Measurements from ENCODE around the gene MAP1S. TPM values are rescaled to one million over a fixed set of nuclear protein-coding genes. Genes with fewer than 3 reads are reported as not detected.
"Not testable (repeated sequence)": the region's sequence is repeated elsewhere in the genome, so short reads cannot be mapped to it uniquely, and the experiment has no call there.

Gene MAP1S
- polyA plus RNA-seq, 1 donor: 21.2 TPM

- peaks cover 2% of the 10 kb centered on the region for H3K9me3 ChIP-seq (ENCODE audit: control insufficient read depth, low read depth, low read length)
- peaks cover 5% of the 10 kb centered on the region for H3K4me1 ChIP-seq (ENCODE audit: control insufficient read depth, insufficient read depth, low read length)
- H3K36me3 ChIP-seq (ENCODE audit: control insufficient read depth, insufficient read depth, low read length): no peaks in the 10 kb centered on the region
- no peaks in the 10 kb centered on the region for H3K27me3 ChIP-seq (ENCODE audit: control insufficient read depth, insufficient read depth, low read length)
- WGBS (ENCODE audit: insufficient coverage, low lambda C conversion rate): 7% methylated on average over 3 of the region's 25 CpGs
- H3K27ac ChIP-seq (ENCODE audit: low read length): no peak overlapping the region
- peak overlapping the region; percentile 7 for H3K4me3 ChIP-seq (ENCODE audit: low read length)
- peak in 1 of 2 donors; percentile 50 for DNase-seq
Measured at GRCh38 chr19:17778968-17779929, 60.0 kb downstream of the MAP1S start.

DNA sequence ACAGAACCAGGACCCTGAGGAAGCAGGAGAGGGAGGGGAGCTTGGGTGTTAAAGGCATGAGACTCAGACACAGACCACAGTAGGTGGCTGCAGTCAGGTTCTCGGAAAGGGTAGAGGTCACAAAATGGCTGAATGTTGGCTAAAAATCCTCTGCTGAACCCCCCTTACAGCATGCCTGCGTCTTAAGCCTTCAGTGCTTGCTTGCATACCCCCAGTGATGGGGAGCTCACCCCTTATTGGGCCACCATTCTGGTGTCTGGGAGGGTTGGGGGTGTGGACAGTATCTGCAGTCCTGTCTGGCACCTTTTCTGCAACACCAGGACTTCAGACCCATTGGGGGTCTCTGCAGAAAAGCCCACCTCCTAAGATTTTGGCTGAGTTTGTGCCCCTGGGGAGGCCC, 61.5 kb downstream of the MAP1S start:
- H3K27ac ChIP-seq (ENCODE audit: low read length): no peak overlapping the region
- no peak for DNase-seq
- H3K4me3 ChIP-seq (ENCODE audit: low read length): no peak overlapping the region
- peaks cover 2% of the 10 kb centered on the region for H3K9me3 ChIP-seq (ENCODE audit: control insufficient read depth, low read depth, low read length)
- WGBS (ENCODE audit: insufficient coverage, low lambda C conversion rate): no CpG with 5 or more reads among the region's 2 CpGs
- no peaks in the 10 kb centered on the region for H3K27me3 ChIP-seq (ENCODE audit: control insufficient read depth, insufficient read depth, low read length)
- peaks cover 5% of the 10 kb centered on the region for H3K4me1 ChIP-seq (ENCODE audit: control insufficient read depth, insufficient read depth, low read length)
- H3K36me3 ChIP-seq (ENCODE audit: control insufficient read depth, insufficient read depth, low read length): no peaks in the 10 kb centered on the region

- not testable (repeated sequence) for DNase-seq; H3K27me3 ChIP-seq (ENCODE audit: control insufficient read depth, insufficient read depth, low read length); H3K4me3 ChIP-seq (ENCODE audit: low read length)
Measured at GRCh38 chr19:17783721-17784120, 64.4 kb downstream of the MAP1S start.

More at GRCh38 chr19:17783721-17784120, 64.4 kb downstream of the MAP1S start:
- H3K36me3 ChIP-seq (ENCODE audit: control insufficient read depth, insufficient read depth, low read length); H3K27ac ChIP-seq (ENCODE audit: low read length); H3K4me1 ChIP-seq (ENCODE audit: control insufficient read depth, insufficient read depth, low read length); H3K9me3 ChIP-seq (ENCODE audit: control insufficient read depth, low read depth, low read length): not testable (repeated sequence)
- WGBS (ENCODE audit: insufficient coverage, low lambda C conversion rate): no CpG with 5 or more reads among the region's 5 CpGs

Other genes with a start within 250 kb of the MAP1S start
- gene SLC27A1, start 249.0 kb upstream of the MAP1S start, polyA plus RNA-seq: 7.8 TPM
- 82.7 TPM for gene PGLS, start 207.8 kb upstream of the MAP1S start, polyA plus RNA-seq
- gene COLGALT1, start 163.8 kb upstream of the MAP1S start, polyA plus RNA-seq: 50.4 TPM
- 2.7 TPM for gene UNC13A, start 31.1 kb upstream of the MAP1S start, polyA plus RNA-seq
- 2.5 TPM for gene FCHO1, start 32.0 kb downstream of the MAP1S start, polyA plus RNA-seq
- gene B3GNT3, start 75.7 kb downstream of the MAP1S start, polyA plus RNA-seq: 91.7 TPM
- gene INSL3, start 102.0 kb downstream of the MAP1S start, polyA plus RNA-seq: 1.6 TPM
- 9.9 TPM for gene JAK3, start 128.5 kb downstream of the MAP1S start, polyA plus RNA-seq
- gene RPL18A, start 140.4 kb downstream of the MAP1S start, polyA plus RNA-seq: 1,919 TPM
- not detected for gene SLC5A5, start 152.5 kb downstream of the MAP1S start, polyA plus RNA-seq
- 49.7 TPM for gene CCDC124, start 213.5 kb downstream of the MAP1S start, polyA plus RNA-seq
- 1.1 TPM for gene KCNN1, start 247.6 kb downstream of the MAP1S start, polyA plus RNA-seq